ENCODE measurements around the gene MYO1C. TPM values are rescaled to one million over a fixed set of nuclear protein-coding genes. Genes with fewer than 3 reads are reported as not detected.
"Not testable (repeated sequence)": the region's sequence is repeated elsewhere in the genome, so short reads cannot be mapped to it uniquely, and the experiment has no call there.

The MYO1C gene
- total RNA-seq, 8 experiments from 2014 or later = 4.4 to 76.2 (median 16.8) TPM

GRCh38 chr17:1462164-1463112 is 30.0 kb downstream of the MYO1C start:
- ATAC-seq (replicated peaks in 6 of 8) = no peak
- Histone ChIP-seq H3K4me1 (replicated peaks in 1 of 2) (no peaks in the 10 kb centered on the region), H3K27ac (no peak overlapping the region), H3K4me3 (no peak overlapping the region)
- in situ Hi-C loops (cut with MboI; ENCODE audit: low pct_unique_long_range_greater_than_20kb in 2 of 9, low sequenced_read_pairs in 9 of 9, unreplicated experiment in 9 of 9) = no loop called here
- 77 to 100% (median 89%) methylated on average over 1 to 21 of the region's 33 CpGs for WGBS, 10 experiments

DNA sequence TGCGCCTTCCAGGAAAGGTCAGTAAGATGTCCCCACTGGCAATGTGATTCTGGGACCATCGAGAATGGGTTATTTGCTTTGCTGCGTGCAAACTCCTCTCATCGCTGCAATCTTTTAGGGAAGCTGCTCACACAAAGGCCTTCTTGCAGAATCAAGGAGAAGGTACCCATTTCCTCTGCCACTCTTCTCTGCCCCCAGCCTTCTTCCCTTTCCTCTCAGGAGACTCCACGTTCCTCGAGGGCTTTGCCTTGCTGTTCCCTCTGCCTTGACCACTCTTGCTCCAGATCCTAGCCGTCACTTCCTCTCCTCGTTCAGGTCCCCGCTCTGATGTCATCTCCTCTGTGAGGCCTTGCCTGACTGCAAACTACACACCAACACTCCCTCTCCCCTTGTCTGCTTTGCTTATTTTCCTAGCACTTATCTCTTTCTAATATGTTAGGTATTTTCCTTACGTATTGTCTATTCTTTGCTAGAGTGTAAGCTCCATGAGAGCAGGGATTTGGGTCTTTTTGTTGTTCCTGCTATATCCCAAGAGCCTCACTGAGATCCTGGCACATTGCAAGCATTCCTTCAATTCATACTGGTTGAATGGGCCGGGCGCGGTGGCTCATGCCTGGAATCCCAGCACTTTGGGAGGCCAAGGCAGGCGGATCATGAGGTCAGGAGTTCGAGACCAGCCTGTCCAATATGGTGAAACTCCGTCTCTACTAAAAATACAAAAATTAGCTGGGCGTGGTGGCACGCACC is 31.1 kb downstream of the MYO1C start:
- no peak overlapping the region for H3K4me3 ChIP-seq
- no peaks in the 10 kb centered on the region for H3K4me1 ChIP-seq (replicated peaks in 1 of 2)
- 75 to 100% (median 92%) methylated on average over 1 to 12 of the region's 18 CpGs; no CpG with 5 or more reads in 1 of the 10 experiments for WGBS, 10 experiments
- no peak overlapping the region for H3K27ac ChIP-seq
- no peak for ATAC-seq (replicated peaks in 6 of 8)
- in situ Hi-C loops (cut with MboI; ENCODE audit: low pct_unique_long_range_greater_than_20kb in 2 of 9, low sequenced_read_pairs in 9 of 9, unreplicated experiment in 9 of 9) = no loop called here

DNA sequence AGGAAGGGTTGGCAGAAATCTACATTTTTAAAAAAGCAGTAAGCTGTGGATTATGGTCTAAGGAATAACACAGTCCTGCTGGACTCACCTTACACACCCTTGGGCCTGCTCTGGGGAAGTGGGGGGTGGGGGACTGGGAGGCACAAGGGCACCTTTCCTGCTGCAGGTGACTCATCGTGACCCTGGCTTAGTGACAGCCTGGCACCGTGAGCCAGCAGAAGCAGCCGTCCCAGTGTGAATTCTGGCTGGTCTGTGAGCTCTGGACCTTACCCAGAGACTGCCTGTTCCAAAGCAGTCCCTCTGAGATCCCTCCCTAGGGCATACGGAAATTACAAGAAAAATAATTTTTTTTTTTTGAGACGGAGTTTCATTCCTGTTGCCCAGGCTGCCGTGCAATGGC is 32.3 kb downstream of the MYO1C start:
- H3K4me1 ChIP-seq (replicated peaks in 1 of 2) = no peaks in the 10 kb centered on the region
- H3K27ac ChIP-seq = no peak overlapping the region
- H3K4me3 ChIP-seq = no peak overlapping the region
- WGBS, 10 experiments = 8 to 80% (median 38%) methylated on average over 1 to 6 of the region's 6 CpGs; no CpG with 5 or more reads in 5 of the 10 experiments
- no peak for ATAC-seq (replicated peaks in 6 of 8)
- in situ Hi-C loops (cut with MboI; ENCODE audit: low pct_unique_long_range_greater_than_20kb in 2 of 9, low sequenced_read_pairs in 9 of 9, unreplicated experiment in 9 of 9) = no loop called here

GRCh38 chr17:1455797-1456599 is 36.5 kb downstream of the MYO1C start, which contains the start of gene CRK:
Gene CRK, minus strand, starts transcription at chr17:1456232. Its CDS starts 115 bp downstream, at chr17:1456117.
- in situ Hi-C loops (cut with MboI; ENCODE audit: low pct_unique_long_range_greater_than_20kb in 2 of 9, low sequenced_read_pairs in 9 of 9, unreplicated experiment in 9 of 9) = no loop called here
- peak within 1 kb of the TSS; percentile 75 to 98 (median 94) for H3K4me3 ChIP-seq
- peak within 1 kb of the TSS; percentile 89 for H3K27ac ChIP-seq
- ATAC-seq (replicated peaks in 6 of 8) = peak; percentile 78 to 98 (median 94)
- peaks cover 8 to 9% of the 10 kb centered on the region in 2 donors for H3K4me1 ChIP-seq (replicated peaks in 1 of 2)
- 20% methylated on average over 1 of the region's 93 CpGs; no CpG with 5 or more reads in 9 of the 10 experiments for WGBS, 10 experiments

DNA sequence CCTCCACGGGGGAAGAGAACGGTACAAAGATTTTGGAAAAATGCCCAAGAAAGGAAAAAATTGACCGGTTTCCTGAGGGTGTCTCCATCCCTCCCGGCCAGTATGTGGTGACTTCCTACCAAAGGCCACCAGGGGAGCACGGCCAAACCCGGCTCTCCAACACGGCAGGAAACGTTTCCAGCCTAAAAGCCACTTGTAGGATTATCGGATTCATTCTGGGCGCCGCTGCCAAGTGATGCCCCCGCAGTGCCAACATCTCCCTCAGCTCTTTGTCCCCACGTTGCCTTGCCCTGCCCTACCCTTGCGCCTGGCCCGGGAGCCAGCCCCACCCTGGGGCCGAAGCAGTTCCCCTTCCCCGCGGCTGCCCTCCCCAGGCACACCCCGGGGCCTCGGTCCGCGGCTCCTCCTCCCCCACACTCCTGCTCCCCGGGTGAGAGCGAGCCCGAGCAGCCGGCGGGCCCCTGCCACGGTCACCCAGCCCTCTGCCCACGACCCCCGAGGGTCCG is 37.1 kb downstream of the MYO1C start:
- in situ Hi-C loops (cut with MboI; ENCODE audit: low pct_unique_long_range_greater_than_20kb in 2 of 9, low sequenced_read_pairs in 9 of 9, unreplicated experiment in 9 of 9) = no loop called here
- 0% methylated on average over 2 to 3 of the region's 31 CpGs; no CpG with 5 or more reads in 5 of the 10 experiments for WGBS, 10 experiments
- Histone ChIP-seq H3K27ac (peak overlapping the region; percentile 89), H3K4me3 (peak overlapping the region; percentile 75 to 98 (median 94)), H3K4me1 (replicated peaks in 1 of 2) (peaks cover 8 to 9% of the 10 kb centered on the region in 2 donors)
- peak; percentile 19 to 52 (median 27) for ATAC-seq (replicated peaks in 6 of 8)

- ATAC-seq (replicated peaks in 6 of 8) = no peak
- Histone ChIP-seq H3K4me1 (replicated peaks in 1 of 2) (peaks cover 8 to 9% of the 10 kb centered on the region in 2 donors), H3K4me3 (peak overlapping the region; percentile 75 to 98 (median 94)), H3K27ac (no peak overlapping the region)
- in situ Hi-C loops (cut with MboI; ENCODE audit: low pct_unique_long_range_greater_than_20kb in 2 of 9, low sequenced_read_pairs in 9 of 9, unreplicated experiment in 9 of 9) = no loop called here
- WGBS, 10 experiments = 21 to 100% (median 80%) methylated on average over 1 to 9 of the region's 9 CpGs; no CpG with 5 or more reads in 3 of the 10 experiments
These were observed 37.9 kb downstream of the MYO1C start for GRCh38 chr17:1454541-1454940.

GRCh38 chr17:1453694-1454093 is 38.8 kb downstream of the MYO1C start:
- WGBS, 10 experiments = 90 to 100% (median 96%) methylated on average over 1 to 11 of the region's 11 CpGs; no CpG with 5 or more reads in 4 of the 10 experiments
- H3K4me3 ChIP-seq; ATAC-seq (replicated peaks in 6 of 8); H3K4me1 ChIP-seq (replicated peaks in 1 of 2); H3K27ac ChIP-seq; in situ Hi-C loops (cut with MboI; ENCODE audit: low pct_unique_long_range_greater_than_20kb in 2 of 9, low sequenced_read_pairs in 9 of 9, unreplicated experiment in 9 of 9): not testable (repeated sequence)

- ATAC-seq (replicated peaks in 6 of 8) = no peak
- Histone ChIP-seq H3K4me1 (replicated peaks in 1 of 2) (peaks cover 8 to 9% of the 10 kb centered on the region in 2 donors), H3K4me3 (no peak overlapping the region), H3K27ac (no peak overlapping the region)
- in situ Hi-C loops (cut with MboI; ENCODE audit: low pct_unique_long_range_greater_than_20kb in 2 of 9, low sequenced_read_pairs in 9 of 9, unreplicated experiment in 9 of 9) = no loop called here
- WGBS, 10 experiments = 43 to 100% (median 91%) methylated on average over 1 to 5 of the region's 5 CpGs
These were observed 39.6 kb downstream of the MYO1C start for GRCh38 chr17:1452836-1453235.

GRCh38 chr17:1450261-1450660 is 42.2 kb downstream of the MYO1C start:
- 73 to 100% (median 97%) methylated on average over 2 to 13 of the region's 21 CpGs; no CpG with 5 or more reads in 3 of the 10 experiments for WGBS, 10 experiments
- not testable (repeated sequence) for H3K27ac ChIP-seq

GRCh38 chr17:1449412-1449967 is 43.0 kb downstream of the MYO1C start:
- in situ Hi-C loops (cut with MboI; ENCODE audit: low pct_unique_long_range_greater_than_20kb in 2 of 9, low sequenced_read_pairs in 9 of 9, unreplicated experiment in 9 of 9) = no loop called here
- H3K27ac ChIP-seq = no peak overlapping the region
- no peak for ATAC-seq (replicated peaks in 6 of 8)
- no peak overlapping the region for H3K4me3 ChIP-seq
- H3K4me1 ChIP-seq (replicated peaks in 1 of 2) = peaks cover 2 to 5% of the 10 kb centered on the region in 2 donors
- 50 to 100% (median 80%) methylated on average over 1 to 4 of the region's 5 CpGs; no CpG with 5 or more reads in 3 of the 10 experiments for WGBS, 10 experiments

More at GRCh38 chr17:1450261-1450660, 42.2 kb downstream of the MYO1C start:
- ATAC-seq (replicated peaks in 6 of 8); in situ Hi-C loops (cut with MboI; ENCODE audit: low pct_unique_long_range_greater_than_20kb in 2 of 9, low sequenced_read_pairs in 9 of 9, unreplicated experiment in 9 of 9); H3K4me3 ChIP-seq; H3K4me1 ChIP-seq (replicated peaks in 1 of 2): not testable (repeated sequence)

GRCh38 chr17:1447052-1447451 is 45.4 kb downstream of the MYO1C start:
- Histone ChIP-seq H3K4me3 (no peak overlapping the region), H3K4me1 (replicated peaks in 1 of 2) (no peaks in the 10 kb centered on the region), H3K27ac (no peak overlapping the region)
- WGBS, 10 experiments = 80 to 96% (median 90%) methylated on average over 2 to 7 of the region's 7 CpGs; no CpG with 5 or more reads in 3 of the 10 experiments
- ATAC-seq (replicated peaks in 6 of 8) = no peak
- in situ Hi-C loops (cut with MboI; ENCODE audit: low pct_unique_long_range_greater_than_20kb in 2 of 9, low sequenced_read_pairs in 9 of 9, unreplicated experiment in 9 of 9) = no loop called here

DNA sequence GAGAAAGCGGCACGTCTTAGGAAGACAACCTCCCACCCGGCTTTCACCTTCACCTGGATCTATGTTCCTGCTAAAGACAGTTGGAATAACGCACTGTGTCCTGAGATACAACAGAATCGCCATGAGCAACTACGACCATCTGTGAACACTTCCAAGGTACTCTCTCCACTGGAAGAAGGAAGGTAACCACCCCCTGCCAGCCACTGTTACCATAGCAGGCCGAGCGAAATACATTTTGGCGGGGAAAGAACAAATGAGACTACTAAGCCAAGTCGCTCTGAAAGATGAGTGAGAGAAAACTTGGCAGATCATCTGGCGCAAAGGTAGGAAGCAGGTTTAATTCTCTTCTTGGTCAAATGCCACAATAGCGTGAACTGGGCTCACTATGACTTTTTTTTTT is 46.3 kb downstream of the MYO1C start:
- Histone ChIP-seq H3K27ac (no peak overlapping the region), H3K4me1 (replicated peaks in 1 of 2) (no peaks in the 10 kb centered on the region), H3K4me3 (no peak overlapping the region)
- WGBS, 10 experiments = 87 to 100% (median 97%) methylated on average over 2 to 11 of the region's 12 CpGs; no CpG with 5 or more reads in 2 of the 10 experiments
- in situ Hi-C loops (cut with MboI; ENCODE audit: low pct_unique_long_range_greater_than_20kb in 2 of 9, low sequenced_read_pairs in 9 of 9, unreplicated experiment in 9 of 9) = no loop called here
- ATAC-seq (replicated peaks in 6 of 8) = no peak

All from motor neuron (in vitro differentiated cells).